Epithelial cell of proximal tubule (primary cell): ENCODE measurements around the gene PRTFDC1. TPM values are rescaled to one million over a fixed set of nuclear protein-coding genes. Genes with fewer than 3 reads are reported as not detected.
"Not testable (repeated sequence)": the region's sequence is repeated elsewhere in the genome, so short reads cannot be mapped to it uniquely, and the experiment has no call there.

Source experiments
- DNase-seq: peaks from one replicate; pipeline ENCODE4 v3.0.0-alpha.2; 2011; ENCODE audit warnings: low read depth
- H3K4me3 ChIP-seq: 2 replicates; pipeline ENCODE4 v1.5.1; 2011; ENCODE audit warnings: low read depth, mild to moderate bottlenecking, low read length
- total RNA-seq: library from RNA; depleted of rRNA; stranded (reverse); fragments of >200 nt; gene quantifications from 2 replicates; pipeline ENCODE4 v1.2.3, GENCODE V29; 2015
- TF ChIP-seq, protein P1 (sequence below): conservative IDR thresholded peaks from 2 replicates; pipeline ENCODE4 v1.5.1; 2012; ENCODE audit warnings: low read depth, mild to moderate bottlenecking, low read length

PRTFDC1 gene
- total RNA-seq, 1 donor from 2014 or later: 25.7 TPM

GRCh38 chr10:24979685-24980084 is 27.3 kb upstream of the PRTFDC1 start:
- no peak overlapping the region for H3K4me3 ChIP-seq
- TF ChIP-seq, protein P1, sequence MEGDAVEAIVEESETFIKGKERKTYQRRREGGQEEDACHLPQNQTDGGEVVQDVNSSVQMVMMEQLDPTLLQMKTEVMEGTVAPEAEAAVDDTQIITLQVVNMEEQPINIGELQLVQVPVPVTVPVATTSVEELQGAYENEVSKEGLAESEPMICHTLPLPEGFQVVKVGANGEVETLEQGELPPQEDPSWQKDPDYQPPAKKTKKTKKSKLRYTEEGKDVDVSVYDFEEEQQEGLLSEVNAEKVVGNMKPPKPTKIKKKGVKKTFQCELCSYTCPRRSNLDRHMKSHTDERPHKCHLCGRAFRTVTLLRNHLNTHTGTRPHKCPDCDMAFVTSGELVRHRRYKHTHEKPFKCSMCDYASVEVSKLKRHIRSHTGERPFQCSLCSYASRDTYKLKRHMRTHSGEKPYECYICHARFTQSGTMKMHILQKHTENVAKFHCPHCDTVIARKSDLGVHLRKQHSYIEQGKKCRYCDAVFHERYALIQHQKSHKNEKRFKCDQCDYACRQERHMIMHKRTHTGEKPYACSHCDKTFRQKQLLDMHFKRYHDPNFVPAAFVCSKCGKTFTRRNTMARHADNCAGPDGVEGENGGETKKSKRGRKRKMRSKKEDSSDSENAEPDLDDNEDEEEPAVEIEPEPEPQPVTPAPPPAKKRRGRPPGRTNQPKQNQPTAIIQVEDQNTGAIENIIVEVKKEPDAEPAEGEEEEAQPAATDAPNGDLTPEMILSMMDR: no peak
- DNase-seq: no peak

DNA sequence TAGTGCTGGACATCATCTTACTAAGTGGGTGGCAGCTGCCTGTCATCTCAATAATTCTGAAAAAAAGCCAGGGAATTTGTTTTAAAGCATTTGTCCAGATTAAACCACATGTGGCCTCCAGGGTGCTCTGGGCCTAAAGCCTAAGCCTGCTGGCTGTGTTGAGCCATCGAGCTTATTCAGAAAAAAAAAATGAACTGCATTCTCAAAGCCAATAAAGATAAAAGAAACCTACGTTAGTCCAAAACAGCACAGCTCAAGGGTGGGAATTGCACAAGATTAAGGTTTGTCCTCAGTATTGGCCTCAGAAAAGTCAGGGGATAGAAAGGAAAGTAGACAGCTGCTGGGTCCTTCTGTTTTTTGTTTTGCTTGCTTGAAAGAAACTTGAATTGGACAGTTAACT is 22.6 kb upstream of the PRTFDC1 start:
- no peak for DNase-seq
- TF ChIP-seq, protein P1: no peak
- no peak overlapping the region for H3K4me3 ChIP-seq

DNA sequence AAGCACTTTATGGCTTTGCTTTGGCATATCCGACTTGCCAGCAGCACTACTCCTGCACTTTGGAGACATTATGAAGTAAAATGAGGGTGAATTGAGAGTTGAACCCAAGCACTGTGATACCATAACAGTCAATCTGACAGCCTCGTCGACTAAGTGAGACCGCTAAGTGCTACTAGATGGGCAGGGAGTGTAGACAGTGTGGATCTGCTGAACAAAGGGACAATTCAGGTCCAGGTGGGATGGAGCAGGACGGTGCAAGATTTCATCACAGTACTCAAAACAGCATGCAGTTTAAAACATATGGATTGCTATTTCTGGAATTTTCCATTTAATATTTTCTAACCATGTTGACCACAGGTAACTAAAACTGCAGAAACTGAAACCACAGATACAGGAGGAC is 20.8 kb upstream of the PRTFDC1 start:
- no peak for DNase-seq
- no peak overlapping the region for H3K4me3 ChIP-seq
- TF ChIP-seq, protein P1: no peak

DNA sequence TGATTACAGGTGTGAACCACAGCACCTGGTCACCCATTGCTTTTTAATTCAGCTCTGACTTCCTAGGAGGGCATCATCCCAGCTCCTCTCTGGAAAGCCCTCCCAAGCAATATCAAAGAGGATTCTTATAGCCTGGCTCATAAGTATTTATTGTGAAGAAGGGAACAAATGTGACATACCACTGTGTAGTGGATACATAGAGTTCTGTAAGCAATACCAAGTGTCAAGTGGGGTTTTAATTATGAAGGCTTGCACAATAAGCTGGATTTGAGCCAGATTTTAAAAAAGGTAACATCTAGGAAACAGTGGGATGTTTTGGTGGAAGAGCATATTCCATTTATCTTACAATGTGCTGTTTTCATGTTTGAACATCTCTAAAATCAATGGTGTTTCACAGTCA is 19.0 kb upstream of the PRTFDC1 start:
- H3K4me3 ChIP-seq: no peak overlapping the region
- TF ChIP-seq, protein P1: no peak
- DNase-seq: no peak

GRCh38 chr10:24969841-24970281 is 17.5 kb upstream of the PRTFDC1 start:
- no peak for DNase-seq
- TF ChIP-seq, protein P1: no peak
- H3K4me3 ChIP-seq: no peak overlapping the region

DNA sequence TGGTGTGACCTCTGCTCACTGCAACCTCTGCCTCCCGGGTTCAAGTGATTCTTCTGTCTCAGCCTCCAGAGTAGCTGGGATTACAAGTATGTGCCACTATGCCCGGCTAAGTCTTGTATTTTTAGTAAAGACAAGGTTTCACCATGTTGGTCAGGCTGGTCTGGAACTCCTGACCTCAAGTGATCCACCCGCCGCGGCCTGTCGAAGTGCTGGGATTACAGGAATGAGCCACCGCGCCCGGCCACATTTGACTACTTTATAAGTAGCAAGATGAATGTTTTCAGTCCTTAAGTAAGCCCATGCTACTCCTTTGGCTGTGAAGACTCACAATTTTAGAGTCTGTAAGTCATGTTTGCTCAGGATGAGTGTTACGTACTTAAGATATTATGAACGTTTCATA is 16.5 kb upstream of the PRTFDC1 start:
- not testable (repeated sequence) for DNase-seq, H3K4me3 ChIP-seq

- no peak overlapping the region for H3K4me3 ChIP-seq
- TF ChIP-seq, protein P1: no peak
- no peak for DNase-seq
Observed at GRCh38 chr10:24968349-24968748, 15.9 kb upstream of the PRTFDC1 start.

DNA sequence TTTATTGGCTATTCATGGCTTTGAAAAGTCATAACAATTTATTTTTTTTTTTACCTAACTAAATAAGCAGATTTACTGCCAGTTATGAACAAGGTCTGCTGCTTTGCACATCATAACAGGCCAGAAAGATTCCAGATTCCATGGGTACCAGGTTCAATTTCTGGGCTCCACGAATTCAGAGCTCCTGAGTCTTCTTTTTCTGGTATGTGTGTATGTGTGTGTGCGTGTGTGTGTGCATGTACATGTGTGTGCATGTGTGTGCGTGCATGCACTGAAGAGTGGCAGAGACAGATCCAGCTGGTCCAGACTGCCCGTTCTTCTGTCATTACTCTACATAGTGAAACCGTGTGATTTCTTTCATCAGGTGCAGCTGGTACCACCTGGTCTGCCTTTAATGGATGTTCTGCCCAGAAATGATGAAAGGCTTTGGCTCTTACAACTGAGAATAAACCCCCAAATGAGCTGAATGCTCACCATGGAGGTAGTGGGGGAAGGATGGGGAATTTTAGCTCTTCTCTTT is 14.6 kb upstream of the PRTFDC1 start:
- H3K4me3 ChIP-seq: no peak overlapping the region
- DNase-seq: no peak
- TF ChIP-seq, protein P1: no peak
